Suprapubic skin (tissue), 4 donors: ENCODE data around the gene PAEP. TPM values are rescaled to one million over a fixed set of nuclear protein-coding genes. Genes with fewer than 3 reads are reported as not detected.

Experiments used
- DNase-seq, 2 donors: peaks; one replicate each; pipeline ENCODE4 v3.0.0-alpha.2; 2019; ENCODE audit warnings: low spot score in 2 of 2
- H3K27ac ChIP-seq: fragments of 200-600 bp; sonication (generic); one replicate; pipeline ENCODE4 v1.5.1; 2019
- H3K27me3 ChIP-seq: fragments of 200-600 bp; sonication (generic); one replicate; pipeline ENCODE4 v1.5.1; 2019
- H3K36me3 ChIP-seq: fragments of 200-600 bp; sonication (generic); one replicate; pipeline ENCODE4 v1.5.1; 2019
- H3K4me1 ChIP-seq: fragments of 200-600 bp; sonication (generic); one replicate; pipeline ENCODE4 v1.5.1; 2019
- H3K4me3 ChIP-seq: fragments of 200-600 bp; sonication (generic); one replicate; pipeline ENCODE4 v1.5.1; 2019; ENCODE audit warnings: mild to moderate bottlenecking
- H3K9me3 ChIP-seq: fragments of 200-600 bp; sonication (generic); one replicate; pipeline ENCODE4 v1.5.1; 2019
- EP300 ChIP-seq: sonication (generic); formaldehyde crosslinking; IDR thresholded peaks from one replicate; pipeline ENCODE4 v1.6.1; 2017; ENCODE audit warnings: antibody characterized with exemption
- POLR2A ChIP-seq, 2 donors: fragments of 450-650 bp; IDR thresholded peaks; one replicate each; pipeline ENCODE4 v1.6.1; 2017; ENCODE audit warnings: antibody characterized with exemption in 2 of 2, mild to moderate bottlenecking in 2 of 2, moderate library complexity in 2 of 2
- POLR2AphosphoS5 ChIP-seq, 3 donors: sonication (generic); formaldehyde crosslinking; IDR thresholded peaks; one replicate each; pipeline ENCODE4 v1.6.1; 2017; ENCODE audit warnings: antibody characterized with exemption in 3 of 3
- WGBS: methylation state at CpG from one replicate; pipeline ENCODE4 v1.1.5; 2018; 5-methylcytosine and 5-hydroxymethylcytosine counted together
- total RNA-seq, 4 donors: library from RNA; depleted of rRNA; stranded (reverse); fragments of >200 nt; gene quantifications; one replicate each; pipeline ENCODE4 v1.1.0, GENCODE V29; 2016
- TF ChIP-seq, protein P1 (sequence below), 2 donors: fragments of 200-600 bp in 1 of 2; fragments of 450-650 bp in 1 of 2; sonication (generic) in 1 of 2; IDR thresholded peaks; one replicate each; pipeline ENCODE4 v1.5.1; 2016 to 2019; ENCODE audit warnings: antibody characterized with exemption in 2 of 2, mild to moderate bottlenecking in 1 of 2, moderate library complexity in 1 of 2

Gene PAEP
- total RNA-seq, 4 donors from 2014 or later: 5.6 TPM; not detected in 3

GRCh38 chr9:135581636-135582426 lies 20.3 kb downstream of the PAEP start:
- Histone ChIP-seq H3K27ac (no peak overlapping the region), H3K4me1 (no peaks in the 10 kb centered on the region), H3K27me3 (peaks cover 46% of the 10 kb centered on the region), H3K4me3 (no peak overlapping the region), H3K9me3 (no peaks in the 10 kb centered on the region), H3K36me3 (no peaks in the 10 kb centered on the region)
- 89% methylated on average over 18 of the region's 18 CpGs for WGBS
- TF ChIP-seq, protein P1, sequence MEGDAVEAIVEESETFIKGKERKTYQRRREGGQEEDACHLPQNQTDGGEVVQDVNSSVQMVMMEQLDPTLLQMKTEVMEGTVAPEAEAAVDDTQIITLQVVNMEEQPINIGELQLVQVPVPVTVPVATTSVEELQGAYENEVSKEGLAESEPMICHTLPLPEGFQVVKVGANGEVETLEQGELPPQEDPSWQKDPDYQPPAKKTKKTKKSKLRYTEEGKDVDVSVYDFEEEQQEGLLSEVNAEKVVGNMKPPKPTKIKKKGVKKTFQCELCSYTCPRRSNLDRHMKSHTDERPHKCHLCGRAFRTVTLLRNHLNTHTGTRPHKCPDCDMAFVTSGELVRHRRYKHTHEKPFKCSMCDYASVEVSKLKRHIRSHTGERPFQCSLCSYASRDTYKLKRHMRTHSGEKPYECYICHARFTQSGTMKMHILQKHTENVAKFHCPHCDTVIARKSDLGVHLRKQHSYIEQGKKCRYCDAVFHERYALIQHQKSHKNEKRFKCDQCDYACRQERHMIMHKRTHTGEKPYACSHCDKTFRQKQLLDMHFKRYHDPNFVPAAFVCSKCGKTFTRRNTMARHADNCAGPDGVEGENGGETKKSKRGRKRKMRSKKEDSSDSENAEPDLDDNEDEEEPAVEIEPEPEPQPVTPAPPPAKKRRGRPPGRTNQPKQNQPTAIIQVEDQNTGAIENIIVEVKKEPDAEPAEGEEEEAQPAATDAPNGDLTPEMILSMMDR (IDR thresholded peaks at IDR 0.05): no peak
- no peak for TF ChIP-seq POLR2A (IDR thresholded peaks at IDR 0.05)
- DNase-seq: no peak

- H3K27me3 ChIP-seq: peaks cover 40% of the 10 kb centered on the region
- H3K9me3 ChIP-seq: no peaks in the 10 kb centered on the region
- WGBS: 94% methylated on average over 13 of the region's 14 CpGs
- DNase-seq: no peak
- H3K4me3 ChIP-seq: no peak overlapping the region
- H3K36me3 ChIP-seq: no peaks in the 10 kb centered on the region
- no peak overlapping the region for H3K27ac ChIP-seq
- H3K4me1 ChIP-seq: no peaks in the 10 kb centered on the region
- TF ChIP-seq, protein P1 (IDR thresholded peaks at IDR 0.05): no peak
- TF ChIP-seq POLR2A (IDR thresholded peaks at IDR 0.05): no peak
- no peak for TF ChIP-seq EP300
- no peak for TF ChIP-seq POLR2AphosphoS5 (IDR thresholded peaks at IDR 0.05)
Measured at GRCh38 chr9:135582541-135582940, 21.0 kb downstream of the PAEP start.

GRCh38 chr9:135582966-135583687 lies 21.6 kb downstream of the PAEP start:
- TF ChIP-seq EP300 (no peak), POLR2AphosphoS5 (IDR thresholded peaks at IDR 0.05) (no peak), POLR2A (IDR thresholded peaks at IDR 0.05) (no peak)
- TF ChIP-seq, protein P1 (IDR thresholded peaks at IDR 0.05): no peak
- H3K4me3 ChIP-seq: no peak overlapping the region
- H3K27me3 ChIP-seq: peaks cover 40% of the 10 kb centered on the region
- no peaks in the 10 kb centered on the region for H3K4me1 ChIP-seq
- H3K27ac ChIP-seq: no peak overlapping the region
- no peaks in the 10 kb centered on the region for H3K36me3 ChIP-seq
- DNase-seq: no peak
- 78% methylated on average over 13 of the region's 19 CpGs for WGBS
- no peaks in the 10 kb centered on the region for H3K9me3 ChIP-seq

DNA sequence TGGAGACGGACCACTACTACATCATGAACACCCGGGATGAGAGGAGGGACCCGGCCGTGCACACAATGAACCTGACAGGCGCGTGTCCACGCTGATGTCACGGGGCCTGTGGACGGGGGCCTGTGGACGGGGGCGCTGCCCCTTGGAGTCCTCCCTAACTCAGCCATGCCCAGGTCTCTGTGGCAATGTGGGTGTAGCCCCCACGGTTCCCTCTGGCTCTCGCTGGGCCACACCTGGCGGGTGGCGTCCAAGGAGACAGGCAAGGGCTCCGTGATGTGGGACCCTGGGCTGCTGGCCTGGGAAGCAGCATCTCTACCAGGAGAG lies 22.1 kb downstream of the PAEP start:
- no peak for DNase-seq
- 100% methylated on average over 3 of the region's 16 CpGs for whole genome bisulfite sequencing
- Histone ChIP-seq H3K27me3 (peaks cover 40% of the 10 kb centered on the region), H3K27ac (no peak overlapping the region), H3K36me3 (no peaks in the 10 kb centered on the region), H3K9me3 (no peaks in the 10 kb centered on the region), H3K4me1 (no peaks in the 10 kb centered on the region), H3K4me3 (no peak overlapping the region)
- TF ChIP-seq, protein P1 (IDR thresholded peaks at IDR 0.05): no peak
- TF ChIP-seq POLR2A (IDR thresholded peaks at IDR 0.05) (no peak), POLR2AphosphoS5 (IDR thresholded peaks at IDR 0.05) (no peak), EP300 (no peak)

GRCh38 chr9:135584371-135584770 lies 22.8 kb downstream of the PAEP start:
- Histone ChIP-seq H3K4me1 (no peaks in the 10 kb centered on the region), H3K9me3 (no peaks in the 10 kb centered on the region), H3K4me3 (no peak overlapping the region), H3K27ac (no peak overlapping the region), H3K36me3 (no peaks in the 10 kb centered on the region), H3K27me3 (peaks cover 37% of the 10 kb centered on the region)
- TF ChIP-seq POLR2AphosphoS5 (IDR thresholded peaks at IDR 0.05) (no peak), POLR2A (IDR thresholded peaks at IDR 0.05) (no peak), EP300 (no peak)
- TF ChIP-seq, protein P1 (IDR thresholded peaks at IDR 0.05): no peak
- no peak for DNase-seq
- WGBS: 86% methylated on average over 1 of the region's 5 CpGs
